HG02678 (cell line): Measurements from ENCODE around the gene ITGA2.

ENCODE experiments used
- ATAC-seq: cut with Tn5 transposase; IDR thresholded peaks from one replicate; pipeline ENCODE4 v1.9.1; 2021; ENCODE audit warnings: mild to moderate bottlenecking, moderate library complexity; ENCODE audit not compliant: unreplicated experiment

ITGA2 gene

DNA sequence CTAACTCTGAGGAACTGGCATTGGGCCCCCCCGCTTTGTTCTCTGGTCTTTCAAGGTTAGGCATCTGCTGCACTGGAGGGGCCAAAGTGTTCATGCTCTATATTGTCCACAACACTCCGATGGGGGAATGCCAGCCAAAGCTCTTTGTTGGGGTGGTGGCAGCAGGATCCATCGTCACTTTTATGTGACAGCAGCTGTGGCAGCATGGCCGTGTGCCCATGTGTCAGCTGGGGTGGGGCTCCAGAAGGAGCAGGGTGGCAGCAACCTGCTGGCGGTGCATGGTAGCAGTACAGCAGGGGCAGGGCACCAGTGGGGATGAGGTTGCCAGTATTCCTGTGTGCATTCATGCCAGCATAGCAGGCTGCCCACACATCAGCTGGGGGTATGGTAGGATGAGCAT is 28.2 kb downstream of the ITGA2 start:
- ATAC-seq: no peak

DNA sequence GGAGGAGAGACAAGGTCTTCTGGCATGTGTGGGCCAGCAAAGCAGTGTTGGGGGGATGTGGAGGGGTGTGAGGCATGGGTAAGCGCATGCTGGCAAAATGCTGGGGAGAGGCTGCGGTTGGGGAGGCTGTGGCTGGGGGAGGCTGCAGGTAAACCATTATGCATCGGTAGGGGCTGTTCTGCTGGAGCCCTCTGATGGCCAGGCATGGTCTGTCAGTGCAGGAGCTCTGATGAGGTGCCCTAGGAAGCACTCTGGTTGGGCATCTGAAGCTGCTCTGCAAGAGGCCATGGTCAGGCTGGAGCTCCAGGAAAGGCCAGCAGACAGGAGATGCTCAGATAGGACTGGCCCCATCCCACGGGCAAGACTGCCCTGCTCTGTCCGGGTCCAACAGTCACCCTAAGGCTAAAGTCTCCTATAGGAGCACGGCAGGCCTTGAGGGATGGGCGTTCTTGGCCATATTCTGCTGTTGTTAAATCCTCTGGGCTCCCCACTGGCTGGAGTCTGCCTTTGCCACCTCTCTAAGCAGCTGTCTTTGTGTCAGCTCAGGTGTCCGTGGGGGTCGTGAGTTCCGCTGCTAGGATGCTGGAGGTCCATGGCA is 28.7 kb downstream of the ITGA2 start:
- ATAC-seq: no peak

DNA sequence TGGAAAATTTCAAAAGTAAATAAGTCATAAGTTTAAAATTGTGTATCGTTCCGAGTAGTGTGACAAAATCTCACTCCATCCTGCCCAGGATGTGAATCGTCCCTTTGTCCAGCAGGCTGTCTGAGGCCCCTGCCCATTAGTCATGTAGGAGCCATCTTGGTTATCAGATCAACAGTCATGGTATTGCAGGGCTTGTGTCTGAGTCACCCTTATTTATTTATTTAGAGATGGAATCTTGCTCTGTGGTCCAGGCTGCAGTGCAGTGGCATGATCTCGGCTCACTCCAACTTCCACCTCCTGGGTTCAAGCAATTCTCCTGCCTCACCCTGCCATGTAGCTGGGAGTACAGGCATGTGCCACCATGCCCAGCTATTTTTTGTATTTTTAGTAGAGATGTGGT is 30.2 kb downstream of the ITGA2 start:
- ATAC-seq: no peak

DNA sequence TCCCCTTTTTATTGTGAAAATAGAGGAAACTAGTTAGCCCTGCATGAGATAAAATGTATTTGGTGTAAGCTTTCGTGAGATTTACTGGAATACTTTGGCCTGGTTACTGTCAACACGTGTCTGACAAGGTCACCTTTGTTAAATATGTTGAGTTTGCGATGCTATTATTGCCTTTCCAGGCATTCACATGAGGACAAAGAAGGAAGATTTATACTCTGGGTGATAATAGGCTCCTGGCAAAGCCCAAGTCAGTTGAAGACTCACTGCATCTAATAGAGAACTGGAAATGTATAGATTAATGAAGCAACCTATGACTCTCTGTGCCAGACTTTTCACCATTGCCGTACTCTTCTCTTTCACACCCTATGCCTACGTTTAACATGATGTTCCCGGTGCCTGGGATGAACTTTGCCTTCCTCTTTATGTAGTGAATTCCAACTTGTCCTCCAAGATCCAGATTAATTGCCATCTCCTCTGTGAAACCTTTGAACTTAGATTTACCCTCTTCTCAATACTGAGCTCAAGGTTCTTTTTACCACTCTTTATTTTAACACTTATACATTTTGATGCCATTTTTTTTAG is 33.9 kb downstream of the ITGA2 start:
- ATAC-seq: no peak

DNA sequence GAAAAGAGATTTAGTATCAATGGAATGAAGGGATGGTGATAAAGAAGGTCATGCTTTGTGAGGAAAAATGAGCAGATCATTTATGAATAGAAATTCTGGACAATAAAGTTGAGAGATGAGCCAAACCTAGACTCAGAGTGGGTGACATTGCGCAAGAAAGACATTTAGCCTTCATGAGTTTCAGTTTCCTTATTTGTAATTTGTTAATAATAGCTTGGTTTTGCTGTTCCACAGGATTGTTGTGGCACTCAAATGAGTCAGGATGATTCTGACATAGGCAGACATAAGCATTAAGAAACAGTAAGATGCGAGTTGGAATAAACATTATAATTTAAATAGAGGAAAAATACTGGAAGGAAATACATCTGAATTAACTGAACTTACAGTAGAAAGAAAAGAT is 34.8 kb downstream of the ITGA2 start:
- ATAC-seq: peak; percentile 74

DNA sequence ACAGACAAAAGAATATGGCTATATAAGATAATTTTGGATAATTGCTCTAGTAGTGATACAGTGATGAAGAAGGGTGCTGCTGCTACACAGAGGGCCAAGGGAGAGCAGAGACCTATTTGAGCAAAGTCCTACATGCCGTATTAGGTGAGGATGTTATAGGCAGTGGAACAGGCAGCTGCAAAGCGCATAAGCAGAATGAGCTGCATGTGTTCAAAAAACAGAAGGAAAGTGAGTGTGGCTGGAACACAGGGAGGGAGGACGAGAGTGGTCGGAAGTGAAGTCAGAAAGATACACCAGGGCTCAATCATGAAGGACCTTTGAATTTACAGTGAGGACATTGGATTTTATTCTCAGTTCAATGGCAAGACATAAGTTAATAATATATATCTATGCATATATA is 35.4 kb downstream of the ITGA2 start:
- no peak for ATAC-seq

DNA sequence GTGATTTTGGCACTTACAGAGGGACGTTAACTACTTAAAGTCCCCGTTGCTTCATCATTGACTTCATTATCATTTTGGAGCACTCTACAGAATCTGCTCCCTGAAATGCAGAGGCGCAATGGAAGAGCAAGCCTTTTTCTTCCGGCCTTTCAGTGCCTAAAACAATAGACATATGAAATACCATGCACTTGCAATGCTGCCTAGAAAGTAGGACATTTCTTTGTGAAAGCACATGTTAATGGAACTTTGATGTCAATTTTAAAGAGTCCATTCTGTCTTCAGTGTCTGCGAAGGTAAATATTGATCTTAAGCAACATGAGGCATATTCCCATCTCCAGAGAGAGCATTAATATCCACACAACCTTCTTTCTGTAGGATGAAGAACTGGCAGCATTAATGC is 36.3 kb downstream of the ITGA2 start:
- no peak for ATAC-seq

DNA sequence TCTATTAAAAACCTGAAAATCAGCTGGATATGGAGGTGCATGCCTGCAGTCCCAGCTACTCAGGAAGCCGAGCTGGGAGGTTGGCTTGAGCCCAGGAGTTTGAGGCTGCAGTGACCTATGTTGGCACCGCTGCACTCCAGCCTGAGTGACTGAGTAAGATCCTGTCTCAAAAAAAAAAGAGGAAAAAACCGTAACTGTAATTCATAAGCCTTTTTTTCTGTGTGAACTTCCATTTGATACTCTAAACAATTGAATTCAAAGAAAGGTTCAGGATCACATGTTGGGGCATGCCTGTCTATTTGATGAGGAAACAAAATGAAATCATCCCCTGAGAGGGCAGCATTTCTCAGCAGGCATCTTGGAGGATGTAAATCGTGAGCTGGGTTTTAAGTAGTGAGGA is 38.8 kb downstream of the ITGA2 start:
- ATAC-seq: no peak

DNA sequence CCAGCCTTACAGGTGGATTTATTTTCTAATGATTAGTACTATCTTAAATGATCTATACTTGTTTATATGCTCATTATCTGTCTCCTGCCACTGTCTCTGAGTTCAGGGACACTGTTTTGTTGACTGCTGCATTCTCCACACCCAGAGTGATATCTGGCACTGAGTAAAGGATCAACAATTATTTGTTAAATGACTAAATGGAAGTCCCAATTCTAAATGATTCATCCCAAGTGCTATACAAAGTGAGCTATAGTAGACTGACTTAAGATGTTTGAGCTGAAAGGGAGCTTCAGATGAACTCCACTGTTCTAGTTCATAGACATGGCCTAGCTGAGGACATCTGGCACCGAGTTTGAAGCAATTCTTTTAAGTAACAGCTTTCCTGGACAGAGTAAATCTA is 40.5 kb downstream of the ITGA2 start:
- ATAC-seq: no peak

DNA sequence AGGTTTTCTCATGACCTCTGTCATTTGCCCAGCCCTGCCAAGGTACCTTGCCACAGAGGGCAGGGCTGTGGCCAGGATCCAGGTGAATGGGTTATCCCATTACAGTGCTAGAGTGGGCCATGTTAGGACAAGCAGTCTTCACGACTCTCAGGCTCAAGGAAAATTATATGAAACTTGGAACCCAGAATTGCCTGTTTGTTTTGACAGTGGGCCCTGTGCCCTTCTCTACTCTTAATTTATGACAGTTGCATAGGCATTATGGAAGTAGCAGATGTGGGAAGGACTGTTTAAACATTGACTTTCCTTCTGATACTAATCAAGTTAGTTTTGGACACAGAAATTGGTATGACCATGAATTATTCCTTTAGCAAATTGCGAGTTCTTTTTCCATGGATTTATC is 41.7 kb downstream of the ITGA2 start:
- no peak for ATAC-seq

DNA sequence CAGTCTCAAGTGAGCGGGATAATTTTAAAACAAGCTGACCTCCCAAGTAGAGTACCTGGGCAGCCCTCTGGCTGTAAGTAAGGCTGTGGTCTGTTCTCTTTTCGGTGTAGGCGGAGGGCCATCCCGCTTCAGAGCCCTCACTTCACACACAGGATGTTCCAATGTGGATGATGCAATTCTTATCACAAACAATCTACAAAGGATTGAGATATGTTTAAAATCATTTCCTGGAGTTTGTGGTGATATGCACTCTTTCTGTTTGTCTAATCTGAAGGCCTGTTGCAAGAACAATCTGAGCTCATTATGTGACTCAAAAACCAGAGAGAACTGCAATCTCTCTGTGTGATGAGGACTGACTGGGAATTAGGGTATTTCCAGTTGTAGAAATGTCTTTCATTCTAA is 42.5 kb downstream of the ITGA2 start:
- no peak for ATAC-seq

DNA sequence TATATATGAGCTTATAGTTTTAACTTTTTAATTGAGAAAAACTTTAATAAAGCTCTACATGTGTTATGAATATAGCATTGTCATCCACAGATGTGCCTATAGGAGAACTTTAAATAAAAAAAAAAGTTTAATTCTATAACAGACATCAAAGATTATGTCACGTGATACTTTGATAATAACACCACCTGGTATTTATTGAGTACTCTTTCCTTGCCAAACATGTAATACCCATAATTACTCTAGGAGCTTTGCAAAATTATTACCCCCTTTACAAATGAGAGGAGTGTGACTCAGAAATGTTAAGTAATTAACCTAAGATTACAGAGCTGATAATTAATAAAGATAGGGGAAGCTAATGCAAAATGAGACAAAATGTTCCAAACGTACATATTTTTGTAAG is 43.0 kb downstream of the ITGA2 start:
- no peak for ATAC-seq

DNA sequence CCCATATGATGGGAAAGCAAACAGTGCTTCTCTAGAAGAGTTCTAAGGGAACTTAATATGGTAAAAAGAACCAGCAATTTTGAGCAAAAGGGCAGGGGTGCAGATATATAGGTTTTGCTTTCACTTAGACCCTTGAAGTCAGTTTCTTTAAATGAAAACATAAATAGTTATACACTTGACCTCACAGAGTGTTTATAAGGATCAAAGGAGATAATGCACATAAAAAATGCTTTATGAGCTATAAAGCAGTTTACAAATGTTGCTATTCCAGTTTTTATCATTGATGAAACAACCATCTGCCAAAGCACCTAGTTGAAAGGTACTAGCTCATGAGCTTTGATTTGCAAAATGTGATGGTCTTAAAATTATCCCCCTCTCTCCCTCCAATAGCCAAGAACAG is 45.7 kb downstream of the ITGA2 start:
- ATAC-seq: no peak

DNA sequence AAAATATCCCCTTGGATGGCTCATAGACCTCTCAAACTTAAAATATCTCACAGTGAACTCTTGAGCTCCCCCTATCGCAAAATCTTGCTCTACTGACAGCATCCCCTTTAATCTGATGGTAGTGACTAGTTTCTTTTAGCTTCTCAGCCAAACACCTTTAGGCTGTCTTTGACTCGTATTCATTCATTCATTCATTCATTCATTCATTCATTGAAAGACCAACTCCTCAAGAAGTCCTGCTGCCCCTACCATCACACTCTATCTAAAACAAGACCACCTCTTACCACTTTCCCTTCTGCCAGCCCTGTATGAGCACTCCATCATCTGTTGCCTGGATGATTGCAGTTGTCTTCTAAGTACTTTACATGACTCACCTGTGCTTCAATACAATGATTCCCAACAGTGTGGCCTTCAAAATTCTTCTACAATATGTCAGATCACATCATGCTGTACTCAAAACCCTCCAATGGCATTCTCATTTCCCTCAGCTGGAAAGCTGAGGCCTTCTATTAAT is 46.8 kb downstream of the ITGA2 start:
- ATAC-seq: no peak

DNA sequence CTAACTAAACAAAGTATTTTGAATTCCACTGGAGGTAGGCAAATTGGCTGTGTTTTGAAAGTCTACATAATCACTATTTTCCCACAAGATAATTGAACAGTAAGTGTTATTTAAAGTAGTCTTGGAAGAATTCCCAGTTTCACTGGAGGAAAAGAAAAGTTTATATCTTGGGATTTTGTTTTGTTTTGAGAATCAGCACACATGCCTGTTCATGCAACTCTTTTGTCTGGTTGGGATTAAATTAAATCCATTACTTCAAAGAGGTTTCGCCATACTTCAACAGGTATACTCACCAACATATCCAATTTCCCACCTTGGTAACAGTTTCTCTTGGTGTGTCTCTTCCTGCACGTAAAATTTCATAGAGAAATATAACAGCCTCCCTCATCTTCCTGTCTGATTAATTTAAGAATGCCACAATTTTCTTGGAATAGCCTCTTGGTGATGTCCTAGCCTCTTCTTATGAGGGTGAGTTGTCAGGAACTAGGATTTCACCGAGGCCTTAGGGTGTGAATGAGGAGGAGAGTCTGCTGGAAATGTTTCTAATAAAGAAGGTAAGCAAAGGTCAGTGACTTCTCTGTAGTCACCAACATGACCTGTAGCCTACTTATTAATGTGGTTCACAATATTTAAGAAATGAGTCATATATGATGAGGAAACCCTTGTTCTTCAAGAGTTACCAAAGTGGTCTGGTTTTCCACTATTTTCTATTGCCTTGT is 48.1 kb downstream of the ITGA2 start:
- no peak for ATAC-seq

DNA sequence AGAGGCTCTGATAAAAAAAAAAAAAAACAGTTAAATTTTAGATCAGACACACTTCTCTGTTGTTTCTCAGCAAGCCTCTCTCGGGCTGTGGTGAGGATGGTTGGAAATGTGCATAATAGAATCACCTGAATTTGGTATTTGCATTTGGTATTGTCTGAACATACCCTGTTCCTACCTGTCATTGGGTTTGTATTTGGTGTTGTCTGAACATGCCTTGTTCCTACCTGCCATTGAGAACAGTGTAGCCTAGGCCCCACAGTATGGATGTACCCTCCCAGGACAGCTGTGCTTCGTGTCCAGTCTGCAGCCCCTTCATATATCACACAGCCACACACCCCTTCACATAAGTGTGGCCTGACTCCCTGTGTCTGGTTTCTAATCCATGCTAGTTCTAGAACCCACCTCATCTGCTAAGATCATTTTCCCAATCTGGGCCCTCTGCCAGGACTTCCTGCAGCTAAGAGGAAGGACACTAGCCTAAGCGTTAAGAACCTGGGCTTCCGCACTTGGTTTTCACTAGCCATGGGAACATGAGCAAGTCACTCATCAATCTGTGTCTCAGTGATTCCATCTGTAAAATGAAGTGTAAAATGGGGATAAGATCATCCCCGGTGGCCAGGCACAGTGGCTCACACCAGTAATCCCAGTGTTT is 49.2 kb downstream of the ITGA2 start:
- ATAC-seq: no peak

DNA sequence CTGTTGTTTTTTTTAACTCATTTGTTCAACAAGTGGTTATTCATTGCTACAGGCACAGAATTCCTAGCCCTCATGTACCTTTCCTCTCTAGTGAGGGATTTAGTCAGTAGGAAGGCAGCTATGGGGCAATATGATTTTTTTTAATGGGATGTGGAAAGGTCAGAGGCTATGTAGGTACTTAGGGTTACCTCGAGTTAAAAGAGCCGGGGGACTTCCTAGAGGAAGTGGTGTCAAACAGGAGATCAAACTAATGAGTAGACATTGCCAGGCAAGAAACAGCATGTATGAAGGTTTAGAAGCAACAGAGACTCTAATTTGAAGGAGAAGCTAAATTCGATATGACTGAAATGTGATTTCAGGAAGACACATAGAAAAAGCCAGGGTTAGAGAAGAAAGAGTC is 50.7 kb downstream of the ITGA2 start:
- ATAC-seq: no peak

DNA sequence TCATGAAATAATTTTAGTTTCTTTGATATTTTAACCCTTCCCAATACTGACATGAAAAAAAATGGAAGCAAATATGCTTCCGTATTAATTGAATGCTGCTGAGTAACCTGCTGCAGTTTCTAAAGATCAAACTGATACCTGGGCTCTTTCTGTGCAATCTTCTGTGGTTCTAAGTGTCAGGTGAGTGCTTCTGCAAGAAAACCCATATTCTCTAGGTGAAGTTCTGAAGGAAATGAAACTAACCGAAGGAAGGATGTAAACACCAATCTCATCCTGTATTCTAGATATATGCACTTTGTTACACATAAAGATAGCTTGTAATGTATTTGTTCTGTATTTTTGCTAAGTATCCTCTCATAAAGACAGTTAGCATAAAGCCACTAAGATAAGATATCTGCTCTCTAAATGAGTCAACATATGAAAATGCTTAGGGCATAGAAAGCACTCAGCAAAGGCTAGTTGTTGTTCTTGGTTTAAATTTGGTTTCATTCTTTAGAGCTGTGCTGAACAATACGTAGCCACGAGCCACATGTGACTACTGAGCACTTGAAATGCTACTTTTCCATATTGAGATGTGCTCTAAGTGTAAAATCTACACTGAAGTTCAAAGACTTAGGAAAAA is 52.0 kb downstream of the ITGA2 start:
- peak; percentile 96 for ATAC-seq

DNA sequence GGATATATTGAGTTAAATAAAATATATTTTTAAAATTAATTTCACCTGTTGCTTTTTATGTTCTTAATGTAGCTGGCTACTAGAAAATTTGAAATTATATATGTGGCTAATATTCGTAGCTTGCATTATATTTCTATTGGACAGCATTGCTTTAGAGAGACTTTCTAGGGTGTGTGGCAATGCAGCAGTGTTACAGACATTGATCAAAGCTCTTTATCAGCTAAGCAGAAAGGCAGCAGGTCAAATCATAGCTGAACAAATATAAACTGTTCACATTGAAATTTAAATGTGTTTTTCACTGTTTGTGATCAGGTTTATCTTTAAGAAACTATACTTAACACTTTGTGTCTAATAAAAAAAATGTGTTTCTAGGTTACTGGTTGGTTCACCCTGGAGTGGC is 52.6 kb downstream of the ITGA2 start:
- no peak for ATAC-seq

DNA sequence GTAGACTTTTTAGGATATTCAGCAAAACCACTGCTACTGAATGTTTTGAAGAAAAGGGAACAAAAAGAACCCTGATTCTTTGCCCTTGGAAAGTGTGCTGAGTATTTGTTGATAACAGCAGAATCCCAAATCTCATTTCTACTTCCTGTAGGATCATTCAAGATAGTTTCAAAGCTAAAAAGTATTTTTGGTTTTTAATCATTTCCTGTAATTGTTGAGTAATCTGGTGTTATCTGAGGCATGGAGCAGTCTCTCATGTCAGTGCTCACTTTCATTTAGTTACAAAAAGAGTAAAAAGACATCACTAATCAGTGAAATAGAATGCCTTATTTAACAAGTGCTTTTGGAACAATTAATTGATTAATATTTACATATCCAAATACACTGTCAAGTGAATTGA is 56.1 kb downstream of the ITGA2 start:
- no peak for ATAC-seq

DNA sequence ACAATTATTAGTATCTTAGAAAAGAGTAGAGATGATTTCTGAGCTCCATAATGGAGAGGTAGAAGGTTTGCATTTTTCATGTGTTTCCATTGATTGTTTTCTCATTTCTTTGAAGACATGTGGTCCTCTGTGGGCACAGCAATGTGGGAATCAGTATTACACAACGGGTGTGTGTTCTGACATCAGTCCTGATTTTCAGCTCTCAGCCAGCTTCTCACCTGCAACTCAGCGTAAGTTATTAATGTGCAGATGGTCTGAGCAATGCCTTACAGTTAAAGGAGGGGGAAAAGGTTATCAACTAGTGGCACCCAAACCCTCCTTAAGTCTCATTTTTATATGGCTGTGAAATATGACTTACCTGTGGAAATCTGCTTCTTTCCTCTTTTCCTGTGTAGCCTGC is 59.1 kb downstream of the ITGA2 start:
- no peak for ATAC-seq

DNA sequence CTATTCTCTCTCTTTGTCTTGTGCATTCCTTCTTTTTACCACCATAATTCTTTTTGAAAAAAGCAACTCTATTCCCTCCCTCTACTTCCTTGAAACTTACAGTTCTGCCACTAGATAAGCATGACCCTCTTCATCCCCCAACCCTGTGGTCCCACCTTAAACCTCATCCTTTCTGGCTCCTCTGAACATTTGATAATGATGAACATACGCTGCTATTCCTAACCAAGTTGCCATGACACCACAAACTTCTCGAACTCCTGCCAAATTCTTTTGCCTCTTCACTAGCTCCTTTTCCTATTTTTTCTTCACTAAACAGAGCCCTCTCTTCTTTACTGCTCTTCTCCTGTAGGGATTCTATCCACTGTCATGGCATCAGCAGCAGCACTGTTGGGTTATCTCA is 63.3 kb downstream of the ITGA2 start:
- no peak for ATAC-seq
